WTC11 (cell line): ENCODE data around the gene C1orf35.

Source experiments
- ATF1 ChIP-seq: sonication (generic); formaldehyde crosslinking; IDR thresholded peaks from 2 replicates; pipeline ENCODE4 v1.8.1; 2023; ENCODE audit warnings: mild to moderate bottlenecking, moderate library complexity, missing genetic modification reagents
- ESRRA ChIP-seq: sonication (generic); formaldehyde crosslinking; IDR thresholded peaks from 2 replicates; pipeline ENCODE4 v1.8.1; 2022; ENCODE audit warnings: mild to moderate bottlenecking, missing genetic modification reagents, borderline replicate concordance
- FOXJ3 ChIP-seq: sonication (generic); formaldehyde crosslinking; IDR thresholded peaks from 2 replicates; pipeline ENCODE4 v1.9.0; 2021; ENCODE audit warnings: missing genetic modification reagents, mild to moderate bottlenecking, borderline replicate concordance
- FOXK1 ChIP-seq: sonication (generic); formaldehyde crosslinking; IDR thresholded peaks from 2 replicates; pipeline ENCODE4 v1.8.0; 2022; ENCODE audit warnings: mild to moderate bottlenecking, moderate library complexity, missing genetic modification reagents
- FOXP1 ChIP-seq: sonication (generic); formaldehyde crosslinking; IDR thresholded peaks from 2 replicates; pipeline ENCODE4 v1.8.0; 2022; ENCODE audit warnings: missing genetic modification reagents, mild to moderate bottlenecking, moderate library complexity, borderline replicate concordance
- TEAD1 ChIP-seq: sonication (generic); formaldehyde crosslinking; IDR thresholded peaks from 2 replicates; pipeline ENCODE4 v1.8.0; 2022; ENCODE audit warnings: mild to moderate bottlenecking, missing genetic modification reagents
- TP53 ChIP-seq: sonication (generic); formaldehyde crosslinking; IDR thresholded peaks from 2 replicates; pipeline ENCODE4 v1.8.1; 2023; ENCODE audit warnings: mild to moderate bottlenecking, missing genetic modification reagents
- TF ChIP-seq, protein P1 (sequence below): fragments of 200-600 bp; IDR thresholded peaks from 2 replicates; pipeline ENCODE4 v1.8.0; 2022; ENCODE audit warnings: antibody characterized with exemption
- TF ChIP-seq, protein P2 (sequence below): sonication (generic); formaldehyde crosslinking; IDR thresholded peaks from 2 replicates; pipeline ENCODE4 v1.8.0; 2022; ENCODE audit warnings: missing genetic modification reagents
- TF ChIP-seq, protein P3 (sequence below): fragments of 250-450 bp; sonication (Bioruptor Pico); IDR thresholded peaks from 2 replicates; pipeline ENCODE4 v1.9.0; 2021; ENCODE audit warnings: mild to moderate bottlenecking
- TF ChIP-seq, protein P4 (sequence below): sonication (generic); formaldehyde crosslinking; IDR thresholded peaks from 2 replicates; pipeline ENCODE4 v1.8.1; 2022; ENCODE audit warnings: mild to moderate bottlenecking, missing genetic modification reagents, moderate library complexity, borderline replicate concordance
- TF ChIP-seq, protein P5 (sequence below): fragments of 250-450 bp; sonication (Bioruptor Pico); IDR thresholded peaks from 2 replicates; pipeline ENCODE4 v1.9.0; 2021; ENCODE audit warnings: mild to moderate bottlenecking
- TF ChIP-seq, protein P6 (sequence below): sonication (generic); formaldehyde crosslinking; conservative IDR thresholded peaks from 2 replicates; pipeline ENCODE4 v1.8.1; 2023; ENCODE audit warnings: mild to moderate bottlenecking, low read depth, missing genetic modification reagents, moderate library complexity
- TF ChIP-seq, protein P7 (sequence below): sonication (generic); formaldehyde crosslinking; IDR thresholded peaks from 2 replicates; pipeline ENCODE4 v1.8.1; 2023; ENCODE audit warnings: mild to moderate bottlenecking, missing genetic modification reagents

DNA sequence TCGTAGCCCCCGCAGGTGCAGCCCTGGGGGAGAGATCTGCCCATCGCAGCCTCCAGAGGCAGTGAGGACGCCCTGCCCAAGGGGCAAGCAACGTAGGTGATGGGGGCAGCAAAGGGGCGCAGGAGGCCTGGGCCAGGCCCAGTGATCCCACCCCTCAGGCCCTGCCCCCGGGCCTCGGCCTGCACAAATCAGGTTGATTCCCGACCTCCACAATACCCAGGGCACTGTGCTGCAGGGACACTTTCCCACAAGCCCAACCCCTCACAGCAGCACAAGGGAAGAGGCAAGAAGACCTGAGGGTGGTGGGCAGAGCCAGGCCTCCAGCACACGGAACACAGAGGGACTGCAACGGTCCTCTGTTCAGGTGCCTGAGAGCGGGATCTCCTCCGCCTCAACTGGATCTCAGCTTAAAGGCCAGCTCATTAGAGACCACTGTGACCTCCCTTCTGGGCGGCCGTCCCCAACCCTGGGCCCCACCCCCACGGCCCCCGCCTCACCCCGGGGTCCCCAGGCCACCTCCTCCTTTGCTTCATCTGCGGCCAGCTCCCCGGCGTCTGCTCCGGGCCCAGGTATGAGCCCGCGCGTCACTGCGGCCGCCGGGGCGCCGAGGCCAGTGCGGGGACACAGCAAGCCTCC, 21.4 kb downstream of the C1orf35 start:
- no peak for TF ChIP-seq TP53
- TF ChIP-seq TEAD1 (CRISPR knock-in tag): no peak
- TF ChIP-seq, protein P1, sequence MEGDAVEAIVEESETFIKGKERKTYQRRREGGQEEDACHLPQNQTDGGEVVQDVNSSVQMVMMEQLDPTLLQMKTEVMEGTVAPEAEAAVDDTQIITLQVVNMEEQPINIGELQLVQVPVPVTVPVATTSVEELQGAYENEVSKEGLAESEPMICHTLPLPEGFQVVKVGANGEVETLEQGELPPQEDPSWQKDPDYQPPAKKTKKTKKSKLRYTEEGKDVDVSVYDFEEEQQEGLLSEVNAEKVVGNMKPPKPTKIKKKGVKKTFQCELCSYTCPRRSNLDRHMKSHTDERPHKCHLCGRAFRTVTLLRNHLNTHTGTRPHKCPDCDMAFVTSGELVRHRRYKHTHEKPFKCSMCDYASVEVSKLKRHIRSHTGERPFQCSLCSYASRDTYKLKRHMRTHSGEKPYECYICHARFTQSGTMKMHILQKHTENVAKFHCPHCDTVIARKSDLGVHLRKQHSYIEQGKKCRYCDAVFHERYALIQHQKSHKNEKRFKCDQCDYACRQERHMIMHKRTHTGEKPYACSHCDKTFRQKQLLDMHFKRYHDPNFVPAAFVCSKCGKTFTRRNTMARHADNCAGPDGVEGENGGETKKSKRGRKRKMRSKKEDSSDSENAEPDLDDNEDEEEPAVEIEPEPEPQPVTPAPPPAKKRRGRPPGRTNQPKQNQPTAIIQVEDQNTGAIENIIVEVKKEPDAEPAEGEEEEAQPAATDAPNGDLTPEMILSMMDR: no peak
- TF ChIP-seq, protein P2, sequence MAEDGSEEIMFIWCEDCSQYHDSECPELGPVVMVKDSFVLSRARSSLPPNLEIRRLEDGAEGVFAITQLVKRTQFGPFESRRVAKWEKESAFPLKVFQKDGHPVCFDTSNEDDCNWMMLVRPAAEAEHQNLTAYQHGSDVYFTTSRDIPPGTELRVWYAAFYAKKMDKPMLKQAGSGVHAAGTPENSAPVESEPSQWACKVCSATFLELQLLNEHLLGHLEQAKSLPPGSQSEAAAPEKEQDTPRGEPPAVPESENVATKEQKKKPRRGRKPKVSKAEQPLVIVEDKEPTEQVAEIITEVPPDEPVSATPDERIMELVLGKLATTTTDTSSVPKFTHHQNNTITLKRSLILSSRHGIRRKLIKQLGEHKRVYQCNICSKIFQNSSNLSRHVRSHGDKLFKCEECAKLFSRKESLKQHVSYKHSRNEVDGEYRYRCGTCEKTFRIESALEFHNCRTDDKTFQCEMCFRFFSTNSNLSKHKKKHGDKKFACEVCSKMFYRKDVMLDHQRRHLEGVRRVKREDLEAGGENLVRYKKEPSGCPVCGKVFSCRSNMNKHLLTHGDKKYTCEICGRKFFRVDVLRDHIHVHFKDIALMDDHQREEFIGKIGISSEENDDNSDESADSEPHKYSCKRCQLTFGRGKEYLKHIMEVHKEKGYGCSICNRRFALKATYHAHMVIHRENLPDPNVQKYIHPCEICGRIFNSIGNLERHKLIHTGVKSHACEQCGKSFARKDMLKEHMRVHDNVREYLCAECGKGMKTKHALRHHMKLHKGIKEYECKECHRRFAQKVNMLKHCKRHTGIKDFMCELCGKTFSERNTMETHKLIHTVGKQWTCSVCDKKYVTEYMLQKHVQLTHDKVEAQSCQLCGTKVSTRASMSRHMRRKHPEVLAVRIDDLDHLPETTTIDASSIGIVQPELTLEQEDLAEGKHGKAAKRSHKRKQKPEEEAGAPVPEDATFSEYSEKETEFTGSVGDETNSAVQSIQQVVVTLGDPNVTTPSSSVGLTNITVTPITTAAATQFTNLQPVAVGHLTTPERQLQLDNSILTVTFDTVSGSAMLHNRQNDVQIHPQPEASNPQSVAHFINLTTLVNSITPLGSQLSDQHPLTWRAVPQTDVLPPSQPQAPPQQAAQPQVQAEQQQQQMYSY (CRISPR knock-in tag): no peak
- TF ChIP-seq, protein P3, sequence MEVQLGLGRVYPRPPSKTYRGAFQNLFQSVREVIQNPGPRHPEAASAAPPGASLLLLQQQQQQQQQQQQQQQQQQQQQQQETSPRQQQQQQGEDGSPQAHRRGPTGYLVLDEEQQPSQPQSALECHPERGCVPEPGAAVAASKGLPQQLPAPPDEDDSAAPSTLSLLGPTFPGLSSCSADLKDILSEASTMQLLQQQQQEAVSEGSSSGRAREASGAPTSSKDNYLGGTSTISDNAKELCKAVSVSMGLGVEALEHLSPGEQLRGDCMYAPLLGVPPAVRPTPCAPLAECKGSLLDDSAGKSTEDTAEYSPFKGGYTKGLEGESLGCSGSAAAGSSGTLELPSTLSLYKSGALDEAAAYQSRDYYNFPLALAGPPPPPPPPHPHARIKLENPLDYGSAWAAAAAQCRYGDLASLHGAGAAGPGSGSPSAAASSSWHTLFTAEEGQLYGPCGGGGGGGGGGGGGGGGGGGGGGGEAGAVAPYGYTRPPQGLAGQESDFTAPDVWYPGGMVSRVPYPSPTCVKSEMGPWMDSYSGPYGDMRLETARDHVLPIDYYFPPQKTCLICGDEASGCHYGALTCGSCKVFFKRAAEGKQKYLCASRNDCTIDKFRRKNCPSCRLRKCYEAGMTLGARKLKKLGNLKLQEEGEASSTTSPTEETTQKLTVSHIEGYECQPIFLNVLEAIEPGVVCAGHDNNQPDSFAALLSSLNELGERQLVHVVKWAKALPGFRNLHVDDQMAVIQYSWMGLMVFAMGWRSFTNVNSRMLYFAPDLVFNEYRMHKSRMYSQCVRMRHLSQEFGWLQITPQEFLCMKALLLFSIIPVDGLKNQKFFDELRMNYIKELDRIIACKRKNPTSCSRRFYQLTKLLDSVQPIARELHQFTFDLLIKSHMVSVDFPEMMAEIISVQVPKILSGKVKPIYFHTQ: no peak
- TF ChIP-seq ATF1 (CRISPR knock-in tag): no peak
- TF ChIP-seq FOXP1 (CRISPR knock-in tag): no peak
- TF ChIP-seq ESRRA (CRISPR knock-in tag): no peak
- no peak for TF ChIP-seq FOXJ3 (CRISPR knock-in tag)
- TF ChIP-seq, protein P4, sequence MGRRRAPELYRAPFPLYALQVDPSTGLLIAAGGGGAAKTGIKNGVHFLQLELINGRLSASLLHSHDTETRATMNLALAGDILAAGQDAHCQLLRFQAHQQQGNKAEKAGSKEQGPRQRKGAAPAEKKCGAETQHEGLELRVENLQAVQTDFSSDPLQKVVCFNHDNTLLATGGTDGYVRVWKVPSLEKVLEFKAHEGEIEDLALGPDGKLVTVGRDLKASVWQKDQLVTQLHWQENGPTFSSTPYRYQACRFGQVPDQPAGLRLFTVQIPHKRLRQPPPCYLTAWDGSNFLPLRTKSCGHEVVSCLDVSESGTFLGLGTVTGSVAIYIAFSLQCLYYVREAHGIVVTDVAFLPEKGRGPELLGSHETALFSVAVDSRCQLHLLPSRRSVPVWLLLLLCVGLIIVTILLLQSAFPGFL (CRISPR knock-in tag): no peak
- TF ChIP-seq FOXK1 (CRISPR knock-in tag): no peak
- TF ChIP-seq, protein P5, sequence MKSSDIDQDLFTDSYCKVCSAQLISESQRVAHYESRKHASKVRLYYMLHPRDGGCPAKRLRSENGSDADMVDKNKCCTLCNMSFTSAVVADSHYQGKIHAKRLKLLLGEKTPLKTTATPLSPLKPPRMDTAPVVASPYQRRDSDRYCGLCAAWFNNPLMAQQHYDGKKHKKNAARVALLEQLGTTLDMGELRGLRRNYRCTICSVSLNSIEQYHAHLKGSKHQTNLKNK (CRISPR knock-in tag): no peak
- TF ChIP-seq, protein P6, sequence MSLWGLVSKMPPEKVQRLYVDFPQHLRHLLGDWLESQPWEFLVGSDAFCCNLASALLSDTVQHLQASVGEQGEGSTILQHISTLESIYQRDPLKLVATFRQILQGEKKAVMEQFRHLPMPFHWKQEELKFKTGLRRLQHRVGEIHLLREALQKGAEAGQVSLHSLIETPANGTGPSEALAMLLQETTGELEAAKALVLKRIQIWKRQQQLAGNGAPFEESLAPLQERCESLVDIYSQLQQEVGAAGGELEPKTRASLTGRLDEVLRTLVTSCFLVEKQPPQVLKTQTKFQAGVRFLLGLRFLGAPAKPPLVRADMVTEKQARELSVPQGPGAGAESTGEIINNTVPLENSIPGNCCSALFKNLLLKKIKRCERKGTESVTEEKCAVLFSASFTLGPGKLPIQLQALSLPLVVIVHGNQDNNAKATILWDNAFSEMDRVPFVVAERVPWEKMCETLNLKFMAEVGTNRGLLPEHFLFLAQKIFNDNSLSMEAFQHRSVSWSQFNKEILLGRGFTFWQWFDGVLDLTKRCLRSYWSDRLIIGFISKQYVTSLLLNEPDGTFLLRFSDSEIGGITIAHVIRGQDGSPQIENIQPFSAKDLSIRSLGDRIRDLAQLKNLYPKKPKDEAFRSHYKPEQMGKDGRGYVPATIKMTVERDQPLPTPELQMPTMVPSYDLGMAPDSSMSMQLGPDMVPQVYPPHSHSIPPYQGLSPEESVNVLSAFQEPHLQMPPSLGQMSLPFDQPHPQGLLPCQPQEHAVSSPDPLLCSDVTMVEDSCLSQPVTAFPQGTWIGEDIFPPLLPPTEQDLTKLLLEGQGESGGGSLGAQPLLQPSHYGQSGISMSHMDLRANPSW: no peak
- TF ChIP-seq, protein P7, sequence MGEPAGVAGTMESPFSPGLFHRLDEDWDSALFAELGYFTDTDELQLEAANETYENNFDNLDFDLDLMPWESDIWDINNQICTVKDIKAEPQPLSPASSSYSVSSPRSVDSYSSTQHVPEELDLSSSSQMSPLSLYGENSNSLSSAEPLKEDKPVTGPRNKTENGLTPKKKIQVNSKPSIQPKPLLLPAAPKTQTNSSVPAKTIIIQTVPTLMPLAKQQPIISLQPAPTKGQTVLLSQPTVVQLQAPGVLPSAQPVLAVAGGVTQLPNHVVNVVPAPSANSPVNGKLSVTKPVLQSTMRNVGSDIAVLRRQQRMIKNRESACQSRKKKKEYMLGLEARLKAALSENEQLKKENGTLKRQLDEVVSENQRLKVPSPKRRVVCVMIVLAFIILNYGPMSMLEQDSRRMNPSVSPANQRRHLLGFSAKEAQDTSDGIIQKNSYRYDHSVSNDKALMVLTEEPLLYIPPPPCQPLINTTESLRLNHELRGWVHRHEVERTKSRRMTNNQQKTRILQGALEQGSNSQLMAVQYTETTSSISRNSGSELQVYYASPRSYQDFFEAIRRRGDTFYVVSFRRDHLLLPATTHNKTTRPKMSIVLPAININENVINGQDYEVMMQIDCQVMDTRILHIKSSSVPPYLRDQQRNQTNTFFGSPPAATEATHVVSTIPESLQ (CRISPR knock-in tag): no peak
